ENCODE measurements around the gene DLGAP1. TPM values are rescaled to one million over a fixed set of nuclear protein-coding genes. Genes with fewer than 3 reads are reported as not detected.

DLGAP1 gene
- total and polyA plus RNA-seq, 2 experiments from 2014 or later, result 0.13 to 0.22 TPM

- TF ChIP-seq EZH2 (IDR thresholded peaks at IDR 0.05; ENCODE audit: insufficient read depth, poor library complexity, severe bottlenecking) (no peak), EZH2phosphoT487 (IDR thresholded peaks at IDR 0.05; ENCODE audit: insufficient read depth, low read depth) (no peak)
- H4K20me1 ChIP-seq (ENCODE audit: insufficient read depth), result no peaks in the 10 kb centered on the region
- no peak overlapping the region for H3K27ac ChIP-seq
- no peaks in the 10 kb centered on the region for H3F3A ChIP-seq (ENCODE audit: insufficient read depth)
- H3K4me1 ChIP-seq (ENCODE audit: insufficient read depth), result no peaks in the 10 kb centered on the region
- no peaks in the 10 kb centered on the region for H3K27me3 ChIP-seq (replicated peaks; ENCODE audit: insufficient read depth)
- no peaks in the 10 kb centered on the region for H3K9me3 ChIP-seq (ENCODE audit: low read depth)
- DNase-seq, result no peak
- H2AFZ ChIP-seq, result no peak overlapping the region
- in situ Hi-C loops (cut with MboI), result no loop called here
- 6% methylated on average over 4 of the region's 4 CpGs for WGBS, 2 experiments (ENCODE audit: low coverage in 1 of 2, low lambda C conversion rate in 2 of 2, missing lambda C conversion rate in 2 of 2)
- H3K9ac ChIP-seq, result no peak overlapping the region
- no peaks in the 10 kb centered on the region for H3K9me2 ChIP-seq (ENCODE audit: insufficient read depth)
- H3K79me2 ChIP-seq (ENCODE audit: insufficient read depth), result no peaks in the 10 kb centered on the region
- H3K4me2 ChIP-seq (ENCODE audit: unreplicated experiment), result no peak overlapping the region
- H3K4me3 ChIP-seq, result no peak overlapping the region
- no peaks in the 10 kb centered on the region for H3K36me3 ChIP-seq (ENCODE audit: low read depth)
Measured at GRCh38 chr18:4358618-4359017, 96.5 kb downstream of the DLGAP1 start.

GRCh38 chr18:4357579-4357978 lies 97.5 kb downstream of the DLGAP1 start:
- in situ Hi-C loops (cut with MboI), result no loop called here
- H3K27me3 ChIP-seq (replicated peaks; ENCODE audit: insufficient read depth), result no peaks in the 10 kb centered on the region
- H3K4me3 ChIP-seq, result no peak overlapping the region
- no peak for DNase-seq
- 19 to 27% methylated on average over 4 of the region's 4 CpGs for WGBS, 2 experiments (ENCODE audit: low coverage in 1 of 2, low lambda C conversion rate in 2 of 2, missing lambda C conversion rate in 2 of 2)
- H3K9me2 ChIP-seq (ENCODE audit: insufficient read depth), result no peaks in the 10 kb centered on the region
- H3K4me2 ChIP-seq (ENCODE audit: unreplicated experiment), result no peak overlapping the region
- no peaks in the 10 kb centered on the region for H3K9me3 ChIP-seq (ENCODE audit: low read depth)
- no peak overlapping the region for H3K27ac ChIP-seq
- H3F3A ChIP-seq (ENCODE audit: insufficient read depth), result no peaks in the 10 kb centered on the region
- no peak overlapping the region for H3K9ac ChIP-seq
- no peak overlapping the region for H2AFZ ChIP-seq
- H3K4me1 ChIP-seq (ENCODE audit: insufficient read depth), result no peaks in the 10 kb centered on the region
- H4K20me1 ChIP-seq (ENCODE audit: insufficient read depth), result no peaks in the 10 kb centered on the region
- no peaks in the 10 kb centered on the region for H3K79me2 ChIP-seq (ENCODE audit: insufficient read depth)
- no peaks in the 10 kb centered on the region for H3K36me3 ChIP-seq (ENCODE audit: low read depth)
- TF ChIP-seq EZH2 (IDR thresholded peaks at IDR 0.05; ENCODE audit: insufficient read depth, poor library complexity, severe bottlenecking) (no peak), EZH2phosphoT487 (IDR thresholded peaks at IDR 0.05; ENCODE audit: insufficient read depth, low read depth) (no peak)

- Histone ChIP-seq H3K9me2 (ENCODE audit: insufficient read depth) (no peaks in the 10 kb centered on the region), H3K9ac (no peak overlapping the region), H4K20me1 (ENCODE audit: insufficient read depth) (no peaks in the 10 kb centered on the region), H3F3A (ENCODE audit: insufficient read depth) (no peaks in the 10 kb centered on the region), H2AFZ (no peak overlapping the region), H3K79me2 (ENCODE audit: insufficient read depth) (no peaks in the 10 kb centered on the region), H3K4me1 (ENCODE audit: insufficient read depth) (no peaks in the 10 kb centered on the region), H3K36me3 (ENCODE audit: low read depth) (no peaks in the 10 kb centered on the region), H3K4me3 (no peak overlapping the region), H3K4me2 (ENCODE audit: unreplicated experiment) (no peak overlapping the region), H3K27ac (no peak overlapping the region), H3K9me3 (ENCODE audit: low read depth) (no peaks in the 10 kb centered on the region), H3K27me3 (replicated peaks; ENCODE audit: insufficient read depth) (no peaks in the 10 kb centered on the region)
- WGBS, 2 experiments (ENCODE audit: low coverage in 1 of 2, low lambda C conversion rate in 2 of 2, missing lambda C conversion rate in 2 of 2), result 22 to 34% methylated on average over 4 to 6 of the region's 6 CpGs
- TF ChIP-seq EZH2 (IDR thresholded peaks at IDR 0.05; ENCODE audit: insufficient read depth, poor library complexity, severe bottlenecking) (no peak), EZH2phosphoT487 (IDR thresholded peaks at IDR 0.05; ENCODE audit: insufficient read depth, low read depth) (no peak)
- in situ Hi-C loops (cut with MboI), result no loop called here
- no peak for DNase-seq
Measured at GRCh38 chr18:4356929-4357328, 98.2 kb downstream of the DLGAP1 start.

- no peaks in the 10 kb centered on the region for H3K79me2 ChIP-seq (ENCODE audit: insufficient read depth)
- H3K9me3 ChIP-seq (ENCODE audit: low read depth), result no peaks in the 10 kb centered on the region
- H3K9me2 ChIP-seq (ENCODE audit: insufficient read depth), result no peaks in the 10 kb centered on the region
- H3K4me2 ChIP-seq (ENCODE audit: unreplicated experiment), result no peak overlapping the region
- no peaks in the 10 kb centered on the region for H3F3A ChIP-seq (ENCODE audit: insufficient read depth)
- H3K27me3 ChIP-seq (replicated peaks; ENCODE audit: insufficient read depth), result no peaks in the 10 kb centered on the region
- no peaks in the 10 kb centered on the region for H3K4me1 ChIP-seq (ENCODE audit: insufficient read depth)
- no peak overlapping the region for H3K4me3 ChIP-seq
- no peak overlapping the region for H2AFZ ChIP-seq
- DNase-seq, result no peak
- in situ Hi-C loops (cut with MboI), result no loop called here
- no peaks in the 10 kb centered on the region for H4K20me1 ChIP-seq (ENCODE audit: insufficient read depth)
- H3K27ac ChIP-seq, result no peak overlapping the region
- H3K9ac ChIP-seq, result no peak overlapping the region
- WGBS, 2 experiments (ENCODE audit: low coverage in 1 of 2, low lambda C conversion rate in 2 of 2, missing lambda C conversion rate in 2 of 2), result 19 to 25% methylated on average over 9 of the region's 9 CpGs
- TF ChIP-seq EZH2phosphoT487 (IDR thresholded peaks at IDR 0.05; ENCODE audit: insufficient read depth, low read depth), result no peak
- no peak for TF ChIP-seq EZH2 (IDR thresholded peaks at IDR 0.05; ENCODE audit: insufficient read depth, poor library complexity, severe bottlenecking)
- no peaks in the 10 kb centered on the region for H3K36me3 ChIP-seq (ENCODE audit: low read depth)
Measured at GRCh38 chr18:4353853-4354418, 101.2 kb downstream of the DLGAP1 start.
